GM23248 (cell line): ENCODE results near the gene ADAMTS7.

Experiments
- EZH2 ChIP-seq: fragments of 200-600 bp; sonication (generic); IDR thresholded peaks from 2 replicates; pipeline ENCODE4 v1.6.1; 2018; ENCODE audit warnings: antibody characterized with exemption, mild to moderate bottlenecking; ENCODE audit not compliant: insufficient read depth, poor library complexity, severe bottlenecking
- EZH2phosphoT487 ChIP-seq: fragments of 200-600 bp; sonication (generic); IDR thresholded peaks from 2 replicates; pipeline ENCODE4 v1.6.1; 2018; ENCODE audit warnings: antibody characterized with exemption, moderate library complexity, mild to moderate bottlenecking, low read depth; ENCODE audit not compliant: insufficient read depth

- TF ChIP-seq EZH2, result no peak
- no peak for TF ChIP-seq EZH2phosphoT487
Observed at GRCh38 chr15:78837131-78837530, 25.9 kb upstream of the ADAMTS7 start.
